GM18868 (cell line): ENCODE measurements around the gene CPM.
A peak's percentile ranks its signal among the peaks of the same experiment; 100 is the strongest.

Experiments used
- ATAC-seq: cut with Tn5 transposase; IDR thresholded peaks from one replicate; pipeline ENCODE4 v1.9.1; 2021; ENCODE audit warnings: mild to moderate bottlenecking, moderate library complexity; ENCODE audit not compliant: unreplicated experiment

Gene CPM

GRCh38 chr12:68957273-68957672 is 24.3 kb upstream of the CPM start:
- ATAC-seq = no peak

GRCh38 chr12:68956466-68956865 is 23.5 kb upstream of the CPM start:
- no peak for ATAC-seq

DNA sequence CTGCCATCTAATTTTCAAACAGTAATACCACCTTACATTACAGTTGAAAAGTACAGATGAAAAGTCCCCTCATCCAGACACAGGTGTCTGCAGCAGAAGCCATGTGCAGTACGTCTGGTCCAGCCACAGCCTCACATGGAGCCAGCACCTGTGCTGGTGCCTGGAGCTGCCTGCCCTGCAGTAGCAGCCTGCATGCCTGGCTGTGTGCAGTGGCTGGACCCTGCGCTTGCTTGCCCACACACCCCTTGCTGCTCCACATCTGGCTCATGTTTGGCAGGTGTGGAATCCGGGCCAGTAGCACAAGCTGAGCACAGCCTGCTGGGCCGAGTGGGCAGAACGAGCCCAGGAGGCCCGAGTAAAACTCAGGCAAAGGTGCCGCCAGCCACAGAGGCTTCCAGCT is 21.8 kb upstream of the CPM start:
- ATAC-seq = no peak

- ATAC-seq = no peak
Observed at GRCh38 chr12:68953536-68953935, 20.6 kb upstream of the CPM start.

DNA sequence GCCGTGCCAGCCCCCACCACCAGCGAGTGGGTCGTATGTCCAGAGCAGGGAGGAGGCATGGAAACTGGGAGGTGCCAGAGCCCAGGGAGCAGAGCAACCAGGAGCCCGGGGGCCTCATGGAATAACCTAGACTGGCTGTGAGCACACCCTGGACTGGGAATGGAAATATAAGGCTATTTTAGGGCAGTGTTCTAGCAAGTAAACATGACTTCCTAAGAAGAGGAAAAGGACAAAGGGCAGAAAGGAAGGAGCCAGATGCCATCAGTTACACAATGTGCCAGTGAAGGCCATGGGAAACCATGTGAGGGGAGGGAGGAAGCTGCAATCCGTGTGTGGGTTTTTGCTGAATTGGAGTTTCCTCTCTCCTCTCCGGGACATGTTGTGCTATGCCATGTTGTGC is 18.7 kb upstream of the CPM start:
- ATAC-seq = no peak

- ATAC-seq = no peak
Observed at GRCh38 chr12:68950511-68950910, 17.5 kb upstream of the CPM start.

GRCh38 chr12:68945255-68945654 is 12.3 kb upstream of the CPM start:
- no peak for ATAC-seq

DNA sequence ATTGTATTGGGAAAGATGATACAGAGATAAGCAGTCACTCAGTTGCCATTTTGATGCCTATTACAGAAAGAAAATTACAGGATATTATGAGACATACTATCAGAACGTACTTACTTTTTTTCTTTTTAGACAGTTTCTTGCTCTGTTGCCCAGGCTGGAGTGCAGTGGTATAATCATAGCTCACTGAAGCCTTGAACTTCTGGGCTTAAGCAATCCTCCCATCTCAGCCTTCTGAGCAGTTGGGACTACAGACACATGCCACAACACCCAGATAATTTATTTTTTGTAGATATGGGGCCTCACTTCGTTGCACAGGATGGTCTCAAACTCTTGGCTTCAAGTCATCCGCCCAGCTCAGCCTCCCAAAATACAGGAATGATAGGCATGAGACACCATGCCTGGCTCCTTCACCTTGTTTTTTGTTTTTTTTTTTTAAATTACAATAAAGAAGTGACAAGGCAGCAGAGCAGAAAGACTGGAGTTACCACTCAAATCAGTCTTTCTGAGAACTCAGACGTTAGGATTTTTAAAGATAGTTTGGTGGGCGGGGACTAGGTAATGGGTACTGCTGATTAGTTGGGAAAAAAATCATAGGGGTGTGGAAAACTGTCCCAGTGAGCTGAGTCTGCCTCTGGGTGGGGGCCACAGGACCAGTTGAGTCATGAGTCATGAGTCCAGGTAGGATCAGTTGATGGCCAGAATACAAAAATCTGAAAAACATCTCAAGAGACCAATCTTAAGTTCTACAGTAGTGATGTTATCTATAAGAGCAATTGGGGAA is 11.5 kb upstream of the CPM start:
- ATAC-seq = no peak

- ATAC-seq = no peak
Observed at GRCh38 chr12:68943848-68944247, 10.9 kb upstream of the CPM start.

DNA sequence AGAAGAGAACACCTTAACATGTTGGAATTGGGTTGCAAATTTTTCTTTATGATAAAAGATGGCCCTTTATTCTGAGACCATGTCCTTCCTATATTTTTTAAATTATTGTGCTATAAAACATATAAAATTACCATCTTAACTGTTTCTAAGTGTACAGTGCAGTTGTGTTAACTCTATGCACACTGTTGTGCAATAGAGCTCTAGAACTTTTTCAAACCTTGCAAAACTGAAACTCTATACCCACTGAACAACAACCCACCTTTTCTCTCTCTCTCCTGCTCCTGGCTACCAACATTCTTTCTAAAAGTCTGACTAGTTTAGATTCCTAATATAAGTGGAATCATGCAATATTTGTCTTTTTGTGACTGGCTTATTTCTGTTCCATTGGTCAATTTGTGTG is 7.8 kb upstream of the CPM start:
- ATAC-seq = no peak

DNA sequence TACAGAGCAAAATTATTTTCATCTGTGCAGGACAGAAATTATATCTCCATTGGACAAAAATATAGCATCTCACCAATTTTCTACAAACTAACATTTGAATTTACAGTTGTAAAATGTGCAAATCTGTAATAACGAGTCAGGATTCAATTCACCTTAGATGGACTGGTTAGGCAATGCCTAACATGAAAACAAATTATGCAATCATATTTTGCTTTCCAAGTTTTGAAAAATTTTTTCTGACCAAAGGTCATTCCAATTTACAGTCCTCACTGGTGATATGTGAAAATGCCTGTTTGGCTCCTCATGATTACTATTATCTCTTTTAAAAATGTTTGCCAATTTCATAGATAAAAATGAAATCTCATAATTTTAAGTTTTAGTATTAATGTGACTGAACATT is 6.5 kb upstream of the CPM start:
- no peak for ATAC-seq

DNA sequence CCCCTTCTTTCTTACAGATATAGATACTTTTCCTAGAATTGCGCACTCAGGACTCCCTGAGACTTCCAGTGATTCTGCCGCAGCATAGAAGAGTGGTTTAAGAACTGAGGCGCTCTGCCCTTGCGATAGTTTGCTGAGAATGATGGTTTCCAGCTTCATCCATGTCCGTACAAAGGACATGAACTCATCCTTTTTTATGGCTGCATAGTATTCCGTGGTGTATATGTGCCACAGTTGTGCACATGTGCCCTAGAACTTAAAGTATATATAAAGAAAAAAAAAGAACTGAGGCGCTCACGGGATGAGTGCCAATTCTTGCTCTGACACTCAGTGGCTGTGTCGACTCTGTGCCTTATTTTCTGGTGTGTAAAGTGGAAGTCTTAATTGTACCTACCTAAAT is 1.4 kb upstream of the CPM start:
- no peak for ATAC-seq

DNA sequence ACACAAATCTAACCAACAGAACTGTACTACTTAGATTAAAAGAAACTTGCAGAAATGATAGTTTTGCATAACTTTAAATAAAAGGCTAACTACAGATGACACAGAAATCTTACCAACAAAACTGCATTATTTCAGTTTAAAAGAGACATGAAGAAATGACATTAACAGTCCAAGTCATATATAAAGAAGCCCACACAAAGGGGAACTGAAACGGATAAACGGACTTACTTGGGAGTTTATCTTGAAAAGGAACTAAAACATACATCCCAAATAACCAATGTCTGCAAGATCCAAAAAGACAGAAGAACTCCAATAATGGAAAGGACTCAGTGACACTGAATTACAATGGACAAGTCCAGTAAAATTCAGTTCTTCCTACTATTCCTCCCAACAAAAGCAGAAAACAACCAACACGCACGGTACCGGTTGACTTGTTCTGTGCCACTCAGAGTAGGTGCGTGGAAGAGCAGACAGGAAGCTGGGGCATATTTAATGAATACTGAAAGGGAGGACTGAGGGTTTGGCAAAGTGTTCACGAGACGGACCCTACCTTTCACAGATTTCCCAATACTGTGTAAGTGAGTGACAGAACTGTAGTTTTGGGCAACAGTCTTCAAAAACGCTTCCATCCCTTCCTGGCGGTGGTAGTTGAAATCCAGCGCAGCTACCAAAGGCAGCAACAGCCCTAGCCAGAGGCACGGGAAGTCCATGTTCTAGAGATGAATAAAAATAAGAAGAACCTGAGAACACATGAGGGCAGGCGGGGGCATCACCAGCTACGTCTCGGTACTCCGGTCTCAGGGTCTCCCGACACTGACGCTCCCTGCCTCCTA is 627 bp downstream of the CPM start:
- peak; percentile 52 for ATAC-seq

DNA sequence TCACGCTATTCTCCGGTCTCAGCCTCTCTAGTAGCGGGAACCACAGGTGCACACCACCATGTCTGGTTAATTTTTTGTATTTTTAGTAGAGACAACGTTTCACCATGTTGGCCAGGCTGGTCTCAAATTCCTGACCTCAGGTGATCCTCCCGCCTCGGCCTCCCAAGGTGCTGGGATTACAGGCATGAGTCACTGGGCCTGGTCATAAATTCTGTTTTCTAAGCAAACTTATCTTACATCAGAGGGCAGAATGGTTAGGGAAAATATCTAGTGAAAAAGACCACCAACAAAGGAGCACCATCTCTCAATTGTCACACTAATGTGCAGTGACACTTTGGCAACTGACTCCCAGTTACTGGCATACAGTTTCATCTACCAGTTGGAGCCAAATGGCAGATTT is 2.8 kb downstream of the CPM start:
- no peak for ATAC-seq

GRCh38 chr12:68924546-68924945 is 8.4 kb downstream of the CPM start:
- ATAC-seq = no peak

GRCh38 chr12:68919581-68920239 is 13.3 kb downstream of the CPM start:
- ATAC-seq = no peak

- ATAC-seq = no peak
Observed at GRCh38 chr12:68918960-68919359, 14.0 kb downstream of the CPM start.

DNA sequence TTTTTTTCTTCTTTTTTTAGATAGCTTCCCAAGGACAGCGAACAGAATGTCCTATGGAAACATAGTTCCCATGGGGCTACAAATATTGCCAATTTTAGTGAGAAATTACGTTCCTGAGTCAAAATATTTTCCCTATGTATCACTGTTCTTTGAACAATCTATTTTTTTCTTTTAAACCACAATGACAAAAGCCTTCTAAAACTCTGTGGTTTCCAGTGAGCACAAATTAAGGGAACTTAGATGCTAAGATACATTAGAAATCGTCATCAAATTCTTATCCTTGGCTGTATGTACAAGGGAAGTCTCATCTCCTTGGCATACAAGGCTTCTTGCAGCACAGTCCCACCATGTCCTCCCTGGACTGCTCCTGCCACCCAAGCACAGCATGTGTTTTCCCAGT is 17.9 kb downstream of the CPM start:
- ATAC-seq = no peak

- ATAC-seq = no peak
Observed at GRCh38 chr12:68913682-68914081, 19.3 kb downstream of the CPM start.

DNA sequence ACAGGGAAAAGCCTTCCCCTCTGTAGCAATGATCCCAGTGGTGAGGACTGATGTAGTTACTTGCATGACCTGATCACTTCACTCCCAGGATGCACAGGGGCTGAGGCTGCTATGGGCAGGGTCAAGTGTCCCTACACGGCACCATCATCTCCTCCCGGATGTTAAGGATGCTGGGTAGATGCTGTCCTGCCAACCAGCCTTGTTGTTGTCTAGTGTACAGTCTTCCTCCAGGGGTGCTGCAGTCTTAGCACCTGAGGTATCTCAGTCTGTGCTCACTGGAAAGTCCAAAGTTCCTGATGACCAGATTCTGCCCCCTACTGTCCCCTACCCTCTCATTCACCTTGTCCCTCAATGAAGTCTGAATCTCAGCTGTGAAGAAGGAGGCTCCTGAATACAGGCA is 20.1 kb downstream of the CPM start:
- no peak for ATAC-seq

GRCh38 chr12:68911197-68911718 is 21.7 kb downstream of the CPM start:
- no peak for ATAC-seq

DNA sequence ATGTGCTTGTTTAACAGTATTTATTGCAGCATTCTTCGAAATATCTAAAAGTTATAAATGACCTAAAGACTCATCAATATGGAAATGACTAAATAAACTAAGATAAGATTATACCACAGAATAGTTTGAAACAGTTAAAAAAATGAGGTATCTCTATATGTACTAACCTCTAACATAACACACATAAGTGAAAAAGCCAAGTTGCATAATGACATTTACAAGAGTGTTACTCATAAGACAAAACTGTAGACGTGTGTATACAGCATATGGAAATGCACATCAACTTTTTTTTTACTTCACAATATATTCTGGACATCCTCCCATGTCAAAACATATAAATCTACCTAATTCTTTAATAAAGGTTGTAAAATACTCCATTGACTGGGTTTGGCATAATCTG is 22.8 kb downstream of the CPM start:
- ATAC-seq = no peak
